H9 (cell line): ENCODE data around the gene LDLRAD4. TPM values are rescaled to one million over a fixed set of nuclear protein-coding genes. Genes with fewer than 3 reads are reported as not detected.

Experiments used
- DNase-seq: peaks from one replicate; pipeline ENCODE4 v3.0.0-alpha.2; 2017
- H2AFZ ChIP-seq: one replicate; pipeline ENCODE4 v1.6.1; 2013; ENCODE audit warnings: mild to moderate bottlenecking, low read length, control low read depth, moderate library complexity
- H2AK5ac ChIP-seq: 2 replicates; pipeline ENCODE4 v1.6.1; 2013; ENCODE audit warnings: low read length, control low read depth, mixed read lengths; ENCODE audit not compliant: insufficient read length
- H2BK120ac ChIP-seq: one replicate; pipeline ENCODE4 v1.6.1; 2013; ENCODE audit warnings: low read depth, mild to moderate bottlenecking, low read length, control low read depth, inconsistent platforms; ENCODE audit not compliant: poor library complexity, severe bottlenecking
- H2BK12ac ChIP-seq: 2 replicates; pipeline ENCODE4 v1.6.1; 2013; ENCODE audit warnings: low read length, control low read depth, mixed read lengths, low read depth; ENCODE audit not compliant: insufficient read length
- H2BK15ac ChIP-seq: 2 replicates; pipeline ENCODE4 v1.6.1; 2013; ENCODE audit warnings: low read depth, low read length, control low read depth
- H2BK20ac ChIP-seq: one replicate; pipeline ENCODE4 v1.6.1; 2013; ENCODE audit warnings: low read depth, mild to moderate bottlenecking, low read length, control low read depth, inconsistent platforms; ENCODE audit not compliant: poor library complexity, severe bottlenecking
- H2BK5ac ChIP-seq: 2 replicates; pipeline ENCODE4 v1.6.1; 2013; ENCODE audit warnings: low read length, control low read depth, mixed read lengths; ENCODE audit not compliant: insufficient read length
- H3K14ac ChIP-seq: 2 replicates; pipeline ENCODE4 v1.6.1; 2013; ENCODE audit warnings: low read length, control low read depth; ENCODE audit not compliant: insufficient read depth
- H3K18ac ChIP-seq: 2 replicates; pipeline ENCODE4 v1.6.1; 2013; ENCODE audit warnings: low read depth, mild to moderate bottlenecking, mixed read lengths, low read length, control low read depth; ENCODE audit not compliant: insufficient read length
- H3K23ac ChIP-seq: 2 replicates; pipeline ENCODE4 v1.6.1; 2013; ENCODE audit warnings: low read length, control low read depth, mixed read lengths, low read depth; ENCODE audit not compliant: insufficient read length
- H3K23me2 ChIP-seq: 2 replicates; pipeline ENCODE4 v1.6.1; 2013; ENCODE audit warnings: low read depth, mild to moderate bottlenecking, mixed read lengths, low read length, control low read depth; ENCODE audit not compliant: insufficient read length, poor library complexity, severe bottlenecking
- H3K27ac ChIP-seq: 2 replicates; pipeline ENCODE4 v1.5.1; 2013; ENCODE audit warnings: low read length, control low read depth, mixed read lengths, low read depth; ENCODE audit not compliant: insufficient read length
- H3K27me3 ChIP-seq: 2 replicates; pipeline ENCODE4 v1.6.1; 2013; ENCODE audit warnings: low read length, control low read depth, inconsistent platforms; ENCODE audit not compliant: insufficient read depth
- H3K4ac ChIP-seq: 2 replicates; pipeline ENCODE4 v1.6.1; 2013; ENCODE audit warnings: low read depth, mild to moderate bottlenecking, control low read depth, inconsistent platforms, low read length, moderate library complexity
- H3K4me1 ChIP-seq: 2 replicates; pipeline ENCODE4 v1.6.1; 2013; ENCODE audit warnings: low read length, control low read depth, inconsistent platforms; ENCODE audit not compliant: insufficient read depth
- H3K4me2 ChIP-seq: 2 replicates; pipeline ENCODE4 v1.6.1; 2013; ENCODE audit warnings: low read length, control low read depth, mixed read lengths; ENCODE audit not compliant: insufficient read length, insufficient read depth
- H3K56ac ChIP-seq: 2 replicates; pipeline ENCODE4 v1.6.1; 2013; ENCODE audit warnings: low read depth, mild to moderate bottlenecking, mixed read lengths, low read length, control low read depth; ENCODE audit not compliant: insufficient read length
- H3K79me1 ChIP-seq: 2 replicates; pipeline ENCODE4 v1.6.1; 2013; ENCODE audit warnings: low read depth, mild to moderate bottlenecking, moderate library complexity, low read length, control low read depth, inconsistent platforms; ENCODE audit not compliant: insufficient read depth, poor library complexity, severe bottlenecking
- H3K79me2 ChIP-seq: 2 replicates; pipeline ENCODE4 v1.6.1; 2013; ENCODE audit warnings: low read length, control low read depth, inconsistent platforms; ENCODE audit not compliant: insufficient read depth
- H3K9ac ChIP-seq: 2 replicates; pipeline ENCODE4 v1.6.1; 2013; ENCODE audit warnings: low read length, control low read depth, mixed read lengths; ENCODE audit not compliant: insufficient read length; ENCODE audit errors: extremely low read depth
- H3K9me3 ChIP-seq: one replicate; pipeline ENCODE4 v1.6.1; 2013; ENCODE audit warnings: low read depth, low read length, inconsistent platforms; ENCODE audit not compliant: control insufficient read depth
- H3T11ph ChIP-seq: one replicate; pipeline ENCODE4 v1.6.1; 2013; ENCODE audit warnings: mild to moderate bottlenecking, low read length, control low read depth, inconsistent platforms
- H4K20me1 ChIP-seq: one replicate; pipeline ENCODE4 v1.6.1; 2013; ENCODE audit not compliant: control insufficient read depth, insufficient read length, insufficient read depth
- H4K5ac ChIP-seq: 2 replicates; pipeline ENCODE4 v1.6.1; 2013; ENCODE audit warnings: low read depth, mild to moderate bottlenecking, mixed read lengths, low read length, control low read depth; ENCODE audit not compliant: insufficient read length
- H4K8ac ChIP-seq: replicated peaks from 2 replicates; pipeline ENCODE4 v1.6.1; 2013; ENCODE audit warnings: low read length, control low read depth, mixed read lengths, low read depth; ENCODE audit not compliant: insufficient read length
- H4K91ac ChIP-seq: 2 replicates; pipeline ENCODE4 v1.6.1; 2013; ENCODE audit warnings: low read depth, mild to moderate bottlenecking, moderate library complexity, mixed read lengths, low read length, control low read depth; ENCODE audit not compliant: insufficient read length
- H3K27ac Mint-ChIP-seq, 3 experiments: 2 replicates in 2 of 3; 3 replicates in 1 of 3; pipeline ENCODE4 v1.8.0; 2020 to 2021; ENCODE audit warnings: mixed read lengths in 3 of 3, mild to moderate bottlenecking in 1 of 3, moderate library complexity in 1 of 3
- H3K27me3 Mint-ChIP-seq: 2 replicates; pipeline ENCODE4 v1.8.0; 2021; ENCODE audit warnings: low read depth, mild to moderate bottlenecking, moderate library complexity, mixed read lengths
- H3K36me3 Mint-ChIP-seq, 3 experiments: 2 replicates in 2 of 3; 3 replicates in 1 of 3; pipeline ENCODE4 v1.8.0; 2020 to 2021; ENCODE audit warnings: low read depth in 3 of 3, mixed read lengths in 3 of 3; ENCODE audit not compliant: insufficient read depth in 1 of 3
- H3K4me1 Mint-ChIP-seq, 2 experiments: 2 replicates each; pipeline ENCODE4 v1.8.0; 2020; ENCODE audit warnings: mixed read lengths in 2 of 2
- H3K4me3 Mint-ChIP-seq, 2 experiments: 2 replicates in 1 of 2; 3 replicates in 1 of 2; pipeline ENCODE4 v1.8.0; 2020 to 2021; ENCODE audit warnings: mild to moderate bottlenecking in 2 of 2, mixed read lengths in 2 of 2, moderate library complexity in 1 of 2
- H3K9me3 Mint-ChIP-seq, 2 experiments: 2 replicates in 1 of 2; 3 replicates in 1 of 2; pipeline ENCODE4 v1.8.0; 2020; ENCODE audit warnings: mild to moderate bottlenecking in 2 of 2, mixed read lengths in 2 of 2, moderate library complexity in 1 of 2
- CTCF ChIP-seq: fragments of 200-600 bp; sonication (generic); conservative IDR thresholded peaks from 3 replicates; pipeline ENCODE4 v1.8.0; 2021; ENCODE audit warnings: antibody characterized with exemption, mild to moderate bottlenecking
- WGBS: extraction: QIAGEN DNeasy Blood & Tissue Kit; methylation state at CpG from one replicate; pipeline ENCODE4 v1.1.7; 2013; ENCODE audit warnings: missing lambda C conversion rate, low lambda C conversion rate, mixed read lengths; ENCODE audit not compliant: insufficient read length; ENCODE audit errors: extremely low coverage; 5-methylcytosine and 5-hydroxymethylcytosine counted together
- total RNA-seq: library from RNA; stranded (reverse); gene quantifications from 2 replicates; pipeline ENCODE4 v1.2.1, GENCODE V29; 2021

LDLRAD4 gene
- total RNA-seq, 1 experiment from 2014 or later = 3.9 TPM

- H2BK15ac ChIP-seq = no peak overlapping the region
- no peak overlapping the region for H2AK5ac ChIP-seq
- H3K27me3 Mint-ChIP-seq = peaks cover 1% of the 10 kb centered on the region; the same call in 1 of the 2 replicates
- H2BK120ac ChIP-seq = no peak overlapping the region
- WGBS = no CpG with 5 or more reads among the region's 7 CpGs
- H2BK20ac ChIP-seq = no peak overlapping the region
- no peak overlapping the region for H3K4ac ChIP-seq
- no peak overlapping the region for H2BK12ac ChIP-seq
- H3K9ac ChIP-seq = no peak overlapping the region
- H3K4me1 ChIP-seq = no peaks in the 10 kb centered on the region
- H3K79me2 ChIP-seq = no peaks in the 10 kb centered on the region
- H3K23ac ChIP-seq = no peak overlapping the region
- H3K27me3 ChIP-seq = no peaks in the 10 kb centered on the region
- no peak for TF ChIP-seq CTCF
- H3K4me1 Mint-ChIP-seq = peaks cover 2% of the 10 kb centered on the region in 2 experiments; a peak in 1 of 4 replicates
- H4K5ac ChIP-seq = no peak overlapping the region
- no peak overlapping the region for H3K4me3 Mint-ChIP-seq
- no peaks in the 10 kb centered on the region for H3K9me3 ChIP-seq
- H3K27ac Mint-ChIP-seq = no peak overlapping the region
- H4K8ac ChIP-seq = no peak overlapping the region
- H3K36me3 Mint-ChIP-seq = no peaks in the 10 kb centered on the region; a peak in 1 of 7 replicates
- H2BK5ac ChIP-seq = no peak overlapping the region
- H3K18ac ChIP-seq = no peak overlapping the region
- H3K23me2 ChIP-seq = no peaks in the 10 kb centered on the region
- H3K14ac ChIP-seq = no peak overlapping the region
- H3K4me2 ChIP-seq = no peak overlapping the region
- H4K91ac ChIP-seq = no peak overlapping the region
- no peaks in the 10 kb centered on the region for H4K20me1 ChIP-seq
- DNase-seq = no peak
- no peak overlapping the region for H2AFZ ChIP-seq
- no peaks in the 10 kb centered on the region for H3K79me1 ChIP-seq
- no peak overlapping the region for H3T11ph ChIP-seq
- peaks cover 4 to 7% of the 10 kb centered on the region in 2 experiments; a peak in 2 of 5 replicates for H3K9me3 Mint-ChIP-seq
- H3K56ac ChIP-seq = no peak overlapping the region
- no peak overlapping the region for H3K27ac ChIP-seq
These were observed 330.7 kb downstream of the LDLRAD4 start for GRCh38 chr18:13548966-13549879.
